ENCODE data around the gene PM20D1.

The PM20D1 gene

DNA sequence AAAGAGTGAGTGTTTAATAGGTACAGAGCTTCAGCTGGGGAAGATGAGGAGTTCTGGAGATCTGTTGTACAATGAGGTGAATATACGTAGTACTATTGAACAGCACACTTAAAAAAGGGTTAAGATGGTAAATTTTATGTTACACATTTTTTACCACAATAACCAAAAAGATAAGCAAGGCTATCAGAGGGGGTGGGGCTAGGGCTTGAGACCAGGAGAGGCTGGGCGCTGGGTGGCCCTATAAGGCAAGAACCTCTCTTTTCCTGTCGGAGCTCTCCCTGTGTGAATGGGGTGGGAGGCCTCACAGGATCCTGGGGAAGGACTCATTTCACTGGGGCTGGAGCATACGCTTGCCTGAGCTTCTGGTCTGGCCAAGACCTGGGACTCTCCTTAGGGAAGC, 45.9 kb downstream of the PM20D1 start:
- DNase-seq = peak; percentile 54

DNA sequence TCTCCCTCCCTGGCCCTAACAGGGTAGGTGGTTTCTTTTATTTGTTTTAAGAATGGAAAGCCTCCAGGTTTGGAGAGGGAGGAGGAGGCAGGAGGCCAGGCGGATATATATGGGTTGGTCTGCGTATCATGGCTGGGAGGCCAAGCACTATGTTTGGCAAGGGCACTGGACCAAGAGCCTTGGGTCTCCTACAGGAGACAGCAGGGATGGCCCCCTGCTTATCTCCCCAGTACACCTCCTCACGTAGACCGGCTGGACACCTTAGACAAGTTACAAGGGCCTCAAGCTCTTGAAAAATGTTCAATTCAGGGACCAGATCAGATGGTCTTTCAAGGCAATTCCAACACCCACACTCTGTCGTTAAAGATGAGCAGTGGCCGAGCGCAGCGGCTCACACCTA, 47.9 kb downstream of the PM20D1 start:
- DNase-seq = peak; percentile 29

DNA sequence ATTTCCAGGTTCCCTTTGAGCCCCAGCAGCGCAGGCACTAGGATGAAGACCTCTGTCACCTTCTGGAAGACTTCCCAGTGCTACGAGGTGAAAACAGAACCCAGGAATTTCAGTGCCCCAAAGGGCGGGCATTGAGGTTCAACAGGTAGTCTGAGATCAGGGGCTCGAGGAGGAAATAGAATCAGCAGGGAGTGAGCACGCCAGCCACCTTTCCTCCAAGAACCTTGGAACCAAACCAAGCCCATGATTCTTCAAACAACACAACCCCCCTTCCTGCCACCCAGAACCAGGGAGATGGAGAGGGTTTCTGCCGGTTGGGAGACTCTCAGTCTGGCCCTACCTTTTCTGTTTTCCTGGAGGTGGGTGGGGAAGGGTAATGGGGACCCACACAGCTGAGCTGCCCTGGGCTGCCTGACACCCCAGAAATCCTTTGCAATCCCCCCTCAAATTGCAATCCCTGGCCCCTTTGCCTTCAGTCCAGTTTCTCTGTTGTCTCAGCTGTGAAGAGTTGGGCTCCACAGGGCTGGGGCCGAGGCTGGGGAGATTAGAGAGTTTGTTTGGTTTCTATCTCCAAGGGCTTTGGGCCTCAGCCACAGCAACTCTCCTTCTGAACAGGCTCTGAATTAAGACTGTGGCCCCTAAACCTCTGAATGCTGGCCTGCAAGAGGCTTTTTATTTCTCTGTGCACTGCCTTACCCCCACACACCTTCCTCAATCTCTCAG, 48.8 kb downstream of the PM20D1 start:
- no peak for DNase-seq

DNA sequence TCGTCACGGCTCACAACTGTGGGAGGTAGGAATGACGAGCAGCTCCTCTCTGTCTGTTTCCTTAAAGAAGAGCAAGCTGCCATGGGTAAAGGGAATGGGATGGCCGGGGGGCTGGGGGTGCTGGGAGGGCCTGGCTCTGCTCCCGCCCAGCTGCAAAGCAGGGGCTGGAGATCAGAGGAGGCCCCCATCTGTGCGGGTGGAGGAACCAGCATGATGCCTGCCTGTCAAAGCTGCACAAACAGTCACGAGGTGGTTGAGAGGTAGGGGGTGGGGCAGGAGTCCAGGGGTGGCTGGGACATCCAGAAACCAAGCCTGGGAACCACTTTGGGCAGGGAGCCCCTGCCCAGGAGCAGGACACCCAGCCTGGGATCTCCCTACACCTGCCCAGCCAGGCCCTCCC, 49.5 kb downstream of the PM20D1 start:
- DNase-seq = no peak

DNA sequence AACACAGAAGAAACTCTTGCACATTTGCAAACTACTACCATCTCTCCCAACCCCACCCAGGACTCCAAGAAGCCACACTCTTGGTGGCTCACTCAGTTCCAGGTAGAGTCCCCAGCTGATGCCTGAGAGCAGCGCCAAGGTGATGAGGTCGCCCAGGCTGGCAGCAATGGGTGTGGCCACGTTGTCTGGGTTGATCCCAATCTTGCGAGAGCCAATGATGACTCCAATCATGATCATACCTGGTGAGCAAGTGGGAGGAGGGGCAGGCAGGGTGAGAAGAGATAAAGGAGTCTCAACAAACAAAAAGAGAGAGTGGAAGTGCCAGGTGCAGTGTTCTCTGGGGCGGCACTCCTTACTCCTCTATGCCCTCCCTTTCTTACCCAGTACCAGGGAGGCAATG, 51.4 kb downstream of the PM20D1 start:
- DNase-seq = no peak

DNA sequence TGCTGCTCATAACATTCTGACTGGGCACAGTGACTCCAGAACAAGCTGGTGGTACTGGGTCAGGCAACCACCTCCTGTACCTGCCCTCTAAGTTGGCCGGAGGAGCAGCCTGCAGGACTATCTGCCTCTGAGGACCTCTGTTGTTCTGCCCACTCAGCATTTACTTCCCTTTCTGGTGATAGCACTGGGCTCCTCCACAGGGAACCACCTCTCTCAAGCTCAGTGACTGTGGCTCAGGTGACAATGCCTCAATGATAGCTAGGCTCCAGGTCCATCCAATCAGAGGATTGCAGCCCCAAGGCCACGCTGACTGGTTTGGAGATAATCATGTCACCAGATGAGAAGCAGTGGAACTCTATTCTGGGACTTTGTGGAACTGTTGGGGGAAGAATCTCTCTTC, 52.8 kb downstream of the PM20D1 start:
- DNase-seq = no peak

DNA sequence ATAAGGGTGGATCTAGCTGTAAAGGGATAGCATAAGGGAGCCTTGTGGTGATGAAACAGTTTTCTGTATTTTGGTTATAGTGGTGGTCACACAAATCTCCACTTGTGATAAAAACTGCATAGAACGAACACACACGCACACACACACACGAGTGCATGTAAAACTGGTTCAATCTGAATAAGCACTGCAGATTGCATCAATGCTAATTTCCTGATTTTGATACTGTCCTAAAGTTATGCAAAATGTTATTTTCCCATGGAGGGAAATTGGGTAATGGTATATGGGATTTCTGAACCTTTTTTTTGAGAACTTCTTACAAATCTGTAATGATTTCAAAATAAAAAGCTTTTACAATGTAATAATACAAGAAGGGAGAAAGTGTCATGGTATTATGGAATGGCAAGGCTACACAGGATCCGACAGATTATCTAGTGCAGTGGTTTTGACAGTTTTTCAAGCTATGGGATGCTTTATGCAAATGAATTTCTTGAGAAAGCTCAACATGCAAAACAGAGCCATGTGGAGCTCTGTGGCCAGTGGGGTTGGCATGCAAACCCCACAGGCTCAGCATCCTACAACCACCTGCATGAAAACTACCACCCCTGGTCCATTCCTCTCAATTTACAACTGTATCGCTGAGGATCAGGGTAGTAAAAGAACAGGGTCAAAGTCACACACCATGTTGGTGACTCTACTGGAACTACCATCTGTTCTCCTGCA, 55.8 kb downstream of the PM20D1 start:
- DNase-seq = no peak

DNA sequence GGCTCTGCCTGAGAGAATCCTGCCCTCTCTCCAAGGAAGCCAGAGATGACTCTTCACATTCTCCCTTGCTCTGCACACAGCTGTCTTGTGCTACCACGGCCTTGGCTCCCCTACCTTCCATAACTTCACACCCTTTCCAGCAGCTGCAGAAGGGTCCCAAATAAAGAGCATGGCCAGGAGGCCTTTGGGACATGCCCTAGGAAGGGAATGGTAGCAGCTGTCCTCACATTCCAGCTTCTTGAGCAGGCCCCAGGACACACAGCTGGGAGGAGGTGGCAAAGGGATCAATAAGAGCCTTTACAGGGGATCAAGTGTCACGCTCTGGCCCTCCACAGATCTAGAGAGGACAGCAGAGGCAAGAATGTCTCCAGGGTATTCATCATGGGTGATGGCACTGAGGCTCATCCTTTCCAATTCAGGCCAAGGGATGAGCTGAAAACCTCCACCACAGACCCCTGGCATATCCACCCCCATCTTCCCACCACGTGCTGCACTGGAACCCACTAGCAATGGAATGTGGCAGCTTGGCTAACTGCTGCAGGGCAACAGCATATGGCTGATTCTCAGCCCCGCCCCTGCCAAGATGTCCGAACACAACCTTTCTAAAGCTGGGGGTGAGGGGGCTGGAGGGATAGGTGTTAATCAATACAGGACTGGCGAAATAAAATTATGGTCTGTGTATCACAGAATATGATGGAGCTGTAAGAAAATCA, 56.8 kb downstream of the PM20D1 start:
- DNase-seq = no peak

DNA sequence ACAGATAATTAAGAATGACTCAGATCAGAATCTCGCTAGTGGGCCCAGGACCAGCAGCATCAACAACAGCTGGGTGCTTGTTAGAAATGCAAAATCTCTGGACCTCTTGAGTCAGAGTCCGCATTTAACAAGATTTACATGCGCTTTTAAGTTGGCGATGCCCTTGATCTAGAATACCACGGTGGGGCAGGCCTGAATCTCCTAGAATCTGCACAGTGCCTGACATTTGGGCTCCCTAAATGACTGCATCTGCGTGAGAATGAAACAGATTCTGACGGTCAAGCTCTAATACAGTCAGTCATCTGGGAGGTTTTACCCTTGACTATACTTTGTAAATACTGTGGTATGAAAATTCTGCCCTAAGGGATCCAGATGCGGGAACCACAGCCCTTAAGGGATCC, 57.5 kb downstream of the PM20D1 start:
- DNase-seq = no peak

DNA sequence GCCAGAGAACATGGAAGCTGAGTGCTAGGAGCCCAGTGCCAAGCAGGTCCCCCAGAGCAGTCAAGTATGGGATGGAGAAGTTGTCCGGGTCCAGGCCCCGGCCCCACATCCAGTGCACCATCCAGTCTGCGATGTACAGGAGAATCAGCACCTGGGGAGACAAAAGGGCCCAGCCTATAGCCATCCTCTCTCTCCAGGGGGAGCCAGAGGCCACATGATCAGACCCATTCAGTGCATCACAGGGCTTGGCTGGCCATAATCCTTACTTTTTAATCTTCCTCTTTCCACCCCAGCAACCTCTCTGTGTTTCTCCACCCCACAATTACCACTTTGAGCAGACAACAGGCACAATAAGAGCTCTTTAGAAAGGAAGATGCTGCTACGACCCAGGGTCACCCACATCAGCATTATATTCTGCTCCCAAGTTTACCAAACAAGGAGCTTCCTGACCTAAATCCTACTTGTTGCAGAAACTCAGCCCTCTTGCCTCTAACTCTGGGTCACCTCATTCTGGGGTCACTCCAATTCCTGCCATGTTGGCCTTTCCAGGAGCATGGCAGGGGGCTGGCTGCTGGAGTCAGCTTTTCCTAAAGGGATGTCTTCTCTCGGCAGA, 58.3 kb downstream of the PM20D1 start:
- DNase-seq = peak; percentile 71

DNA sequence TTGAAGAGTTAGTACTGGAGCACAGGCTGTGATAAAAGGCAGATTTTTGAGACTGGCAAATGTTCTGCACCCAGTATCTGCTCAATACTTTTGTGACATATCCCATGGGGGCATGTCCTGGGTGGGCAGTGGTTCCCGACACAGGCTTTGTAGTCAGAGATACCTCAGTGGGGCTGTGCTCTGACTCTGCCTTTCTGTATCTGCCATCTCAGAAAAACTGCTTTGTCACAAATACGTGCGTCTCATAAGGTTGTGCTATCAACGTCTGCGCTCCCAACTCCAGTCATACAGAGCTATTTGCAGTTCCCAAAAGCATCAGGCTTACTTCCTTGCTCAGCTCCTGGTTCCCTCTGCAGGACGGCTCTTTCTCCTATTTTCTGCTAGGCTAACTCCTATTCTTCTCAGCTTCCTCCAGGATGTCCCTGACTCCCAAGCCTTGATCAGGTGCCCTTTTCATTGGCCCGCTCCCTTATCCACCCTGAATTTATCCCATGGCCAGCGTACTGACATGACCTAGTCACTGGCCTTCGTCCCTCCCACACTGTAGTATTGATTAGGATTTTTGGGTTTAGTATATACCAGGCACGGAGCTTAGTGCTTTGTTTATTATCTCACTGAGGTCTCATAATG, 62.5 kb downstream of the PM20D1 start:
- no peak for DNase-seq

DNA sequence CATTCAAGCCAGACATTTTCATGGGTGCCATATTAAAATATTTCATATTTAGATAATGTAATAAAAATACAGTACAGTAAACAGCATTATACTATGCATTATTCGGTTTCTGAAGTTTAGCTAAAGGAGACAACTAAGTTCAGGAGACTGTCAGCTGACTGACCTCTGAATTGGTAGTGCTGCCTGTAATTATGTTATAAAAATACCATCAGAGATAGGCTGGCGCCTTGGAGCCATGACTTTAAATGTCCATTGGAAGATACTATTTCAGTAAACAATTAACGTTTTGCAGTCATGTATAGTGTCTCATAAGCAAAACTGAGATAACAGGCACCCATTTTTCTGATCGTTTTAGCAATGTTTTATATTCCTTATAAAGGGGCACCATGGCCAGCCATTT, 63.3 kb downstream of the PM20D1 start:
- no peak for DNase-seq

DNA sequence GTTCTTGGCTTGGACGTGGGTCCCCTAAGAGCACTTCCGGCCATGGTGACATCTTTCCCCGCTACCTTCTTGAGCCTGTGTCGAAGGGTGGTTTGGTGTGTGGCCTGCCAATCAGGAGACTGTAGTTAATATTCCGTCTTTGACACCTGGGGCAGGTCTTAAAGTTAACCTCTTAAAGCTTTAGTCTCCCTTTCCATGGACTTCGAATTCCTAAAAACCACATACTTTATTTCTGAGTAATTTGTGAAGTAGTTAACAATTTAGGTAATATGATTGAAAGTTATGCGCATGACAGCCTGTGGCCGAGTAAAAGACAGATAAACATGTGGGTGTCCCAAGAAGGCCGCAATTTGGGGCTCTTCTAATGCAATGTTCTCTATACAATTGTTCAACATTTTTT, 64.5 kb downstream of the PM20D1 start:
- no peak for DNase-seq

DNA sequence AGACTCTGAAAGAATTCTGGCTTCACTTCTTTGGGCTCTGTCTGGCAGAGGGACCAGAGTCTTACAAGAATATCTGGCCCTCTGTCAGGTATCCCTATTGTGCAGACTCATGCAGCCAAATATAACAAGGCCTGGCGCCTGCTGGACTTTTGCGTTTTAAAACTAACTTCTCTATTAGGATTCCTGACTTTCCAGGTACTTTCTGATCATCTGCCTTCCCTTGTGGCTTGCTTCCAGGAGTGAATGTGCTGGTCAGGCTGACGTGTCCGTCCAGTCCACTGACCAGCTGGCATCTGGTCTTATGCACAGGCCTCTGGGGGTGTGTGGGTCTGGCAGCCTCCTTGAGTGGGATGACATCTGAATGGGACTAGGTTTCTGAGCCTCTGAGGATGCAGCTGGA, 66.0 kb downstream of the PM20D1 start:
- DNase-seq = no peak

DNA sequence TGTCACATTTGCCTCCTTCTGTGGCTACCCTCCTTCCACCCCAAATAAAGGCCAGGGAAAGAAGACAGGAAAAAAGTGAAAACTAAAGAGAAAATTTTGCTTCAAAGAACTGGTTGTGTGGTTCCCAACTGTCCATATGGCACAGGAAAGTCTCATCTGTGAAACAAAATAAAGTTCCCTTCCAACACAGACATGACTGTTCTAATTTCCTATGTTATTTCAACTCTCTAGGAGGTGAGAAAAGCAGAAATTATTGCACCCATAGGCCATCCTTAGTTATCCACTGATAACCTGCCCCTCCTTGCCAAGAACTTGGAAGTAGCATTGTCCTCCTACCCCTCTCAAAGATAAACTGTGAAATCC, 66.5 kb downstream of the PM20D1 start:
- no peak for DNase-seq

DNA sequence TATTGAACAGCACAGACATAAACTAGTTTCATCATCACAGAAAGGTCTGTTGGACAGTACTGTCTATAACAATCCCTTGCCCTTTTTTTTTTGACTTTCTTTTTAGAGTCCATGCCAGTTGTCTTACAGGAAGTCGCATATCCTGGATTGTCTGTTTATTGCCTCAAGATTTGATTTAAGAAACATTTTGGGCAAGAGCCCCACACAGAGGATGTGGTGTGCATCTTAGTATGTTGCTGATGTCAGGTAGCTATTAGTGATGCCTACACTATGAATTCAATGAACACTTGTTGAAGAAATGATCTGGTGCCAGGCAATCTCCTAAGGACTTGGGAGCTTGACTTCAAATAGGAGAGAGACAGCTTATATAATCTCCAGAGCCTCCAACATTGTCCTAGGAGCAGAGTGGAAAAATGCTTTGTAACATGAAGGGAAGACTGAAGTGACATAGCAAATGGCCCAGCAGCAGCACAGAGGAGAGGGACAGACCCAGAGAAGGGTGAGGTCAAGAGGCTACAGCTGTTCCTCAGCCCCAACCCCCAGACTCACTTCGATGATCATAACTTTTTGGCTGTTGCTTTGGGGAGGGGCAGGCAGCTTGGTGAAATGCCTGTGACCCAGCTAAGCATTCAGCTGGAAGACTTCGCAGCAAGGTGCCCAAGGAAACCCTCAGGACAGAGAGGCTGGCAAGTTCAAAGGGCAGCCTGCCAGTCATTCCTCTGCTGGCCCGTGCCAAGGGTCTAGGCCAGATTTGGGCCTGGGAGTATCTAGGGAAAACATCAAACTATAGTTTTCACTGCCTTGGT, 67.1 kb downstream of the PM20D1 start:
- DNase-seq = no peak

DNA sequence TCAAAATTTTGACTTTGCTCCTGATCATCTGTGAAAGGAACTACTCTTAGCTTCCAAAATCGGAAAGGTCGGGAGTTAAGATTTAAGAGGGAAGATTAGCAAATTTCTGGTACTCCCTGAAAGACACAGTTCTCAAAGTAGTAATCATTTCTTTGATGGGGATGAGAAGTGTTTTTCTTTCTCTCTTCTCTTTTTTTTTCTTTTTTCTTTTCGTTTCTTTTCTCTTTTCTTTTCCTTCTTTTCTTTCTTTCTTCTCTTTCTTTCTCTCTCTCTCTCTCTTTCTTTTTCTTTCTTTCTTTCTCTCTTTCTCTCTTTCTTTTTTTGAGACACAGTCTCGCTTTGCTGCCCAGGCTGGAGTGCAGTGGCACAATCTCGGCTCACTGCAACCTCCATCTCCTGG, 69.6 kb downstream of the PM20D1 start:
- DNase-seq = no peak
